ENCODE results near the gene PAX9. TPM values are rescaled to one million over a fixed set of nuclear protein-coding genes. Genes with fewer than 3 reads are reported as not detected.

Gene PAX9
- total and polyA plus RNA-seq, 7 experiments from 2014 or later = 0.05 TPM; not detected in 6

DNA sequence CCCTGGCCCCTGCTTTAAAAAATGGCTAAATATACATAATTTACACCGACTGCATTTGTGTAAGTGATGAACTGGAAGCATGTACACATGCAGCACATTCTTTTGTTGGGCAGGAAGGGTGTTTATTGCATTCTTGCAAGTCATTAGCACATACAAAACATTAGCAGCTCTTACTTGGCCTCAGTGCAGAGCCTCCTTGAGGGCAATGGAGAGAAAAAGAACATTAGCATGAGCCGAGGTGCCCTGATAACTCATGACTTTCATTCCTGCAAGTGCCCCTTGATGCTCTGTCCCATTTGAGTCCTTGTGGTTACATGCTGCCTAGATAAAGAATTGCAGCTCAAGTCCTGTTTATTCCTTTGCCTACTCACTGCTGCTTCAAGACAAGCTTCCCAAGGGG lies 61.9 kb downstream of the PAX9 start:
- no peaks in the 10 kb centered on the region for H3K27me3 ChIP-seq (ENCODE audit: control insufficient read depth in 2 of 2, insufficient read depth in 2 of 2, low read length in 2 of 2)
- H3K4me3 ChIP-seq (ENCODE audit: low read length) = no peak overlapping the region
- H3K4me1 Mint-ChIP-seq = no peaks in the 10 kb centered on the region
- CTCF ChIA-PET = no interaction called here
- H3K27ac Mint-ChIP-seq = no peak overlapping the region
- ATAC-seq (no peak), DNase-seq (no peak)
- H3K4me1 ChIP-seq (ENCODE audit: control insufficient read depth in 2 of 2, insufficient read depth in 2 of 2, low read length in 2 of 2) = no peaks in the 10 kb centered on the region
- no peaks in the 10 kb centered on the region for H3K36me3 ChIP-seq (ENCODE audit: control insufficient read depth in 2 of 3, insufficient read depth in 3 of 3, low read length in 3 of 3)
- H3K9me3 ChIP-seq (ENCODE audit: control insufficient read depth in 2 of 3, low read length in 3 of 3) = no peaks in the 10 kb centered on the region
- no peak overlapping the region for H3K27ac ChIP-seq (ENCODE audit: low read depth, low read length)
- H3K4me3 Mint-ChIP-seq = no peak overlapping the region
- POLR2A ChIA-PET = no interaction called here
- no peaks in the 10 kb centered on the region for H3K36me3 Mint-ChIP-seq
- peaks cover 0 to 11% (median 4%) of the 10 kb centered on the region in 5 donors for H3K27me3 Mint-ChIP-seq
- H3K9me3 Mint-ChIP-seq = peaks cover 0 to 4% (median 0%) of the 10 kb centered on the region in 11 donors
- intact Hi-C loops (cut with micrococcal nuclease) = no loop called here

DNA sequence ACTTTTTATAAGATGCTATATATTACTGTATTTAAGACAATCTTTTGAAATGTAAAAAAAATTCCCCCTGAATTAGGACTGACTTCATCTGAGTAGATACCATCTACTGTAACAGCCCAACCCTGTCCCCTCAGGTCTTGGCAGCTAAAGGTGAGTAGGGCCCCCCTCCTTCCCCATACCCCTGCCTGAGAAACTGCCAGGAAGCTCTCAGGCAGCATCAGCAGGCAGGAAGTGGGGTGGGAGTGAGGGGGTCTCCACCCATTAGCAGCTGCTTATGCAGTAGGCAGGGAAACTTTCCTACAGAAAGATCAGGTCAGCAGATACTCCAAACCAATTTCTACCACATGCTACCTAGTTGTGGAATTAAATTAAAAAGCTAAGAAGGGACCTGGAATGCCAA lies 62.5 kb downstream of the PAX9 start:
- Mint-ChIP-seq H3K36me3 (no peaks in the 10 kb centered on the region), H3K27ac (no peak overlapping the region), H3K27me3 (peaks cover 0 to 9% (median 4%) of the 10 kb centered on the region in 5 donors), H3K4me1 (no peaks in the 10 kb centered on the region), H3K4me3 (no peak overlapping the region), H3K9me3 (peaks cover 0 to 4% (median 0%) of the 10 kb centered on the region in 11 donors)
- H3K27ac ChIP-seq (ENCODE audit: low read depth, low read length) = no peak overlapping the region
- H3K27me3 ChIP-seq (ENCODE audit: control insufficient read depth in 2 of 2, insufficient read depth in 2 of 2, low read length in 2 of 2) = no peaks in the 10 kb centered on the region
- DNase-seq = no peak
- ChIA-PET CTCF (interaction anchor here (0.6 kb wide), 1 partner anchor 14 kb away, joined by 4 read pairs; no protein-coding TSS in a partner anchor), POLR2A (no interaction called here)
- H3K4me3 ChIP-seq (ENCODE audit: low read length) = no peak overlapping the region
- no peaks in the 10 kb centered on the region for H3K4me1 ChIP-seq (ENCODE audit: control insufficient read depth in 2 of 2, insufficient read depth in 2 of 2, low read length in 2 of 2)
- intact Hi-C loops (cut with micrococcal nuclease) = no loop called here
- no peaks in the 10 kb centered on the region for H3K36me3 ChIP-seq (ENCODE audit: control insufficient read depth in 2 of 3, insufficient read depth in 3 of 3, low read length in 3 of 3)
- no peak for ATAC-seq
- H3K9me3 ChIP-seq (ENCODE audit: control insufficient read depth in 2 of 3, low read length in 3 of 3) = no peaks in the 10 kb centered on the region

DNA sequence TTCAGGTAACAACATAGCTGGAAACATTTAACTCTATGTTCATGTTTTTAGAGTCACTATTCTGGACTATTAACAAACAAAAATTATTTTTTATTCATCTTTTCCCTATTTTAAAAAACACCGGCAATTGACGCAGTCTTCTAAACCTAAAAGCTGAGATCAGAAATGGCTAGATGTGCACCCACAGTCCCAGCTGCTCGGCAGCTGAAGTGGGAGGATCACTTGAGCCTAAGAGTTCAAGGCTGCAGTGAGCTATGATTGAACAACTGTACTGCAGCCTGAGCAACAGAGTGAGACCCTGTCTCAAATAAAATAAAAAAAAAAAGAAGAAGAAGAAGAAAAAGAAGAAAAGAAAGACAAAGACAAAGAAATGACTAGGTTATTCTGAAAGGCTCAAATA lies 64.5 kb downstream of the PAX9 start:
- ChIA-PET POLR2A (no interaction called here), CTCF (no interaction called here)
- no peak overlapping the region for H3K27ac Mint-ChIP-seq
- Histone ChIP-seq H3K4me3 (ENCODE audit: low read length) (no peak overlapping the region), H3K27me3 (ENCODE audit: control insufficient read depth in 2 of 2, insufficient read depth in 2 of 2, low read length in 2 of 2) (no peaks in the 10 kb centered on the region), H3K36me3 (ENCODE audit: control insufficient read depth in 2 of 3, insufficient read depth in 3 of 3, low read length in 3 of 3) (no peaks in the 10 kb centered on the region), H3K27ac (ENCODE audit: low read depth, low read length) (no peak overlapping the region), H3K9me3 (ENCODE audit: control insufficient read depth in 2 of 3, low read length in 3 of 3) (no peaks in the 10 kb centered on the region), H3K4me1 (ENCODE audit: control insufficient read depth in 2 of 2, insufficient read depth in 2 of 2, low read length in 2 of 2) (no peaks in the 10 kb centered on the region)
- no peaks in the 10 kb centered on the region for H3K4me1 Mint-ChIP-seq
- intact Hi-C loops (cut with micrococcal nuclease) = no loop called here
- ATAC-seq (no peak), DNase-seq (no peak)
- H3K4me3 Mint-ChIP-seq = no peak overlapping the region
- H3K36me3 Mint-ChIP-seq = no peaks in the 10 kb centered on the region
- peaks cover 0 to 9% (median 4%) of the 10 kb centered on the region in 5 donors for H3K27me3 Mint-ChIP-seq
- H3K9me3 Mint-ChIP-seq = peaks cover 0 to 5% (median 0%) of the 10 kb centered on the region in 11 donors

Other genes with a start within 250 kb of the PAX9 start
- gene NKX2-1, start 141.6 kb upstream of the PAX9 start, total RNA-seq = not detected
- not detected for gene NKX2-1, start 141.6 kb upstream of the PAX9 start, polyA plus RNA-seq
- not detected for gene NKX2-8, start 79.2 kb upstream of the PAX9 start, total RNA-seq
- not detected for gene NKX2-8, start 79.2 kb upstream of the PAX9 start, polyA plus RNA-seq

All from naive thymus-derived CD4-positive, alpha-beta T cell (primary cell).